ENCODE results near the gene GTF3C2. TPM values are rescaled to one million over a fixed set of nuclear protein-coding genes. Genes with fewer than 3 reads are reported as not detected.

GTF3C2 gene
- total RNA-seq, 1 experiment from 2014 or later = 79.0 TPM

- peaks cover 30% of the 10 kb centered on the region for H3K79me2 ChIP-seq (ENCODE audit: low read length)
- H2AFZ ChIP-seq (ENCODE audit: low read length) = no peak overlapping the region
- H3K4me3 ChIP-seq (ENCODE audit: low read length) = no peak overlapping the region
- H3K27ac ChIP-seq (ENCODE audit: low read length) = no peak overlapping the region
- peaks cover 32% of the 10 kb centered on the region for H3K4me1 ChIP-seq (ENCODE audit: low read length)
- H3K9ac ChIP-seq (ENCODE audit: low read length) = no peak overlapping the region
- H3K27me3 ChIP-seq (ENCODE audit: low read length) = no peaks in the 10 kb centered on the region
- no peak for DNase-seq
- H3K36me3 ChIP-seq (ENCODE audit: insufficient read depth, low read length) = peaks cover 26% of the 10 kb centered on the region
- H3K4me2 ChIP-seq (ENCODE audit: low read depth, low read length, poor library complexity, severe bottlenecking) = no peak overlapping the region
- H3K9me3 ChIP-seq (ENCODE audit: low read length) = no peaks in the 10 kb centered on the region
- H4K20me1 ChIP-seq (ENCODE audit: insufficient read depth, low read depth, low read length) = no peaks in the 10 kb centered on the region
- H3K9me2 ChIP-seq (replicated peaks; ENCODE audit: insufficient read depth, low read length) = no peaks in the 10 kb centered on the region
These were observed 19.0 kb upstream of the GTF3C2 start for GRCh38 chr2:27375513-27376099.

GRCh38 chr2:27373567-27373966 is 17.0 kb upstream of the GTF3C2 start:
- Histone ChIP-seq H3K4me3 (ENCODE audit: low read length) (no peak overlapping the region), H3K79me2 (ENCODE audit: low read length) (peaks cover 46% of the 10 kb centered on the region), H4K20me1 (ENCODE audit: insufficient read depth, low read depth, low read length) (no peaks in the 10 kb centered on the region), H3K27ac (ENCODE audit: low read length) (no peak overlapping the region), H3K9me3 (ENCODE audit: low read length) (no peaks in the 10 kb centered on the region), H3K9ac (ENCODE audit: low read length) (no peak overlapping the region), H3K4me1 (ENCODE audit: low read length) (peaks cover 27% of the 10 kb centered on the region), H3K36me3 (ENCODE audit: insufficient read depth, low read length) (peaks cover 28% of the 10 kb centered on the region), H2AFZ (ENCODE audit: low read length) (no peak overlapping the region), H3K27me3 (ENCODE audit: low read length) (no peaks in the 10 kb centered on the region), H3K4me2 (ENCODE audit: low read depth, low read length, poor library complexity, severe bottlenecking) (no peak overlapping the region), H3K9me2 (replicated peaks; ENCODE audit: insufficient read depth, low read length) (no peaks in the 10 kb centered on the region)
- no peak for DNase-seq

DNA sequence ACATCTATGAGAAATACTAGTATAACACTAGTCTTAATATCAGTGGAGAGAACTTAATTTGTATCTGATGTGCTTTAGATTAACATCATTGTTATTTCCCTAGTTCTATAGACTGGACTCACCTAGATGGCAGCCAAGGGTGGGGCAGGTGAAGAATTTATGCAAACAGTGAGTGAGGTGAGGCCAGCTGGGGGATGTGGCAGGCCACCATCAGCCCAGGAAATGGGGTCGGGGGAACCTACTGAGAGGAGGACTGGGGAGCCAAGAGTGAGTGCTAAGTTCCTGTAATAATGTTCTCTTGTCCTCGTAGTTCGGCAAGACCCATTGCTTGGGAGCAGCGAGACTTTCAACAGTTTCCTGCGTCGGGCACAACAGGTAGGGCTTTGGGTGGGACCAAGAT is 16.4 kb upstream of the GTF3C2 start:
- peaks cover 31% of the 10 kb centered on the region for H3K36me3 ChIP-seq (ENCODE audit: insufficient read depth, low read length)
- no peak overlapping the region for H3K4me2 ChIP-seq (ENCODE audit: low read depth, low read length, poor library complexity, severe bottlenecking)
- H4K20me1 ChIP-seq (ENCODE audit: insufficient read depth, low read depth, low read length) = no peaks in the 10 kb centered on the region
- H2AFZ ChIP-seq (ENCODE audit: low read length) = no peak overlapping the region
- H3K27me3 ChIP-seq (ENCODE audit: low read length) = no peaks in the 10 kb centered on the region
- no peak overlapping the region for H3K9ac ChIP-seq (ENCODE audit: low read length)
- no peak overlapping the region for H3K27ac ChIP-seq (ENCODE audit: low read length)
- H3K9me2 ChIP-seq (replicated peaks; ENCODE audit: insufficient read depth, low read length) = no peaks in the 10 kb centered on the region
- peaks cover 32% of the 10 kb centered on the region for H3K4me1 ChIP-seq (ENCODE audit: low read length)
- no peak for DNase-seq
- H3K9me3 ChIP-seq (ENCODE audit: low read length) = no peaks in the 10 kb centered on the region
- H3K4me3 ChIP-seq (ENCODE audit: low read length) = no peak overlapping the region
- peaks cover 48% of the 10 kb centered on the region for H3K79me2 ChIP-seq (ENCODE audit: low read length)

- peak; percentile 92 for DNase-seq
- peaks cover 41% of the 10 kb centered on the region for H3K36me3 ChIP-seq (ENCODE audit: insufficient read depth, low read length)
- no peaks in the 10 kb centered on the region for H4K20me1 ChIP-seq (ENCODE audit: insufficient read depth, low read depth, low read length)
- no peaks in the 10 kb centered on the region for H3K9me3 ChIP-seq (ENCODE audit: low read length)
- H3K9me2 ChIP-seq (replicated peaks; ENCODE audit: insufficient read depth, low read length) = no peaks in the 10 kb centered on the region
- H3K4me1 ChIP-seq (ENCODE audit: low read length) = peaks cover 32% of the 10 kb centered on the region
- peak overlapping the region; percentile 100 for H3K4me2 ChIP-seq (ENCODE audit: low read depth, low read length, poor library complexity, severe bottlenecking)
- H2AFZ ChIP-seq (ENCODE audit: low read length) = no peak overlapping the region
- H3K27ac ChIP-seq (ENCODE audit: low read length) = peak overlapping the region; percentile 87
- peak overlapping the region; percentile 97 for H3K9ac ChIP-seq (ENCODE audit: low read length)
- H3K4me3 ChIP-seq (ENCODE audit: low read length) = peak overlapping the region; percentile 95
- H3K27me3 ChIP-seq (ENCODE audit: low read length) = no peaks in the 10 kb centered on the region
- peaks cover 48% of the 10 kb centered on the region for H3K79me2 ChIP-seq (ENCODE audit: low read length)
These were observed 14.5 kb upstream of the GTF3C2 start for GRCh38 chr2:27370816-27371620.

DNA sequence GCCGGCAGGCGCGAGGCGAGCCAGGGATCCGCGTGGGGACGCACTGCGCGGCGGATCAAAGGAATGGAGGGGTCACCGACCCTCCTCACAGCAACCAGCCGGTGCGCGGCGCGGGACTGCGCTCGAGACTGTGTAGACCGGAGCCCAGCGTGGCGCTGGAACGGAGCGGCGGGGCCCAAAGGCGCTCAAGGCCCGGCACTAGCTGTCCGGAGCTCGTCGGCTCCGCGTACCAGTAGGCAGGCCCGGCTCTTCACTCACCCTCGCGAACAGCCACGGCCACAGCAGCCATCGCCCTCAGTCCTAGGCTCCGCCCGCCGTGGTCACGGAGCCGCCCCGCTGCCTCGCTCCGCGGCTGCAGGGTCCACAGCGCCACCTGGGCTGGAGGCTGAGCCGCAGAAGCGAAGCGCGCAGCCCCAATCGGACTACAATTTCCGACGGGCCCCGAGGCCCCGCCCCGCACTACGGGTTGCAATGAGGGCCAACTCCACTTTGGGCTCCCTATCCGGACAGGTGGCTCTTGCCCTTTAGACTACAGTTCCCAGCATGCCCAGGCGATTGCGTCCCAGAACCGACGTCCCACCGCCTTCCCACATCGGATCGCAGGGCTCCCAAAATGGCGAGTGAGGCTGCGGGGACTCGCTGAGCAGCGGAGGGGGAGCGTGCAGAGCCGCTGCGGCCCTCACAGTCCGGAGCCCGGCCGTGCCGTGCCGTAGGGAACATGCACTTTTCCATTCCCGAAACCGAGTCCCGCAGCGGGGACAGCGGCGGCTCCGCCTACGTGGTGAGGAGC is 13.7 kb upstream of the GTF3C2 start, which contains the start of the genes EIF2B4 and SNX17:
EIF2B4 (minus strand) TSS at position 313 of the 790 bp plus-strand sequence; CDS start at position 289, 24 bp downstream.
SNX17 (plus strand) TSS at position 591 of the 790 bp plus-strand sequence; CDS start at position 719, 128 bp downstream.
- H3K4me3 ChIP-seq (ENCODE audit: low read length) = peak within 1 kb of the TSS; percentile 95
- no peaks in the 10 kb centered on the region for H3K27me3 ChIP-seq (ENCODE audit: low read length)
- H3K27ac ChIP-seq (ENCODE audit: low read length) = peak within 1 kb of the TSS; percentile 87
- peaks cover 48% of the 10 kb centered on the region for H3K79me2 ChIP-seq (ENCODE audit: low read length)
- no peaks in the 10 kb centered on the region for H3K9me3 ChIP-seq (ENCODE audit: low read length)
- peak within 1 kb of the TSS; percentile 97 for H3K9ac ChIP-seq (ENCODE audit: low read length)
- peak within 1 kb of the TSS; percentile 79; the same call in 1 of the 2 replicates for H2AFZ ChIP-seq (ENCODE audit: low read length)
- H3K36me3 ChIP-seq (ENCODE audit: insufficient read depth, low read length) = peaks cover 38% of the 10 kb centered on the region
- H3K4me1 ChIP-seq (ENCODE audit: low read length) = peaks cover 32% of the 10 kb centered on the region
- H4K20me1 ChIP-seq (ENCODE audit: insufficient read depth, low read depth, low read length) = no peaks in the 10 kb centered on the region
- H3K9me2 ChIP-seq (replicated peaks; ENCODE audit: insufficient read depth, low read length) = no peaks in the 10 kb centered on the region
- peak; percentile 100 for DNase-seq
- peak within 1 kb of the TSS; percentile 100 for H3K4me2 ChIP-seq (ENCODE audit: low read depth, low read length, poor library complexity, severe bottlenecking)

- peak overlapping the region; percentile 99 for H3K4me2 ChIP-seq (ENCODE audit: low read depth, low read length, poor library complexity, severe bottlenecking)
- H3K27me3 ChIP-seq (ENCODE audit: low read length) = no peaks in the 10 kb centered on the region
- H3K9me3 ChIP-seq (ENCODE audit: low read length) = no peaks in the 10 kb centered on the region
- H3K79me2 ChIP-seq (ENCODE audit: low read length) = peaks cover 48% of the 10 kb centered on the region
- H3K36me3 ChIP-seq (ENCODE audit: insufficient read depth, low read length) = peaks cover 40% of the 10 kb centered on the region
- no peak for DNase-seq
- no peaks in the 10 kb centered on the region for H4K20me1 ChIP-seq (ENCODE audit: insufficient read depth, low read depth, low read length)
- H3K9me2 ChIP-seq (replicated peaks; ENCODE audit: insufficient read depth, low read length) = no peaks in the 10 kb centered on the region
- peak overlapping the region; percentile 59 for H3K27ac ChIP-seq (ENCODE audit: low read length)
- H3K4me1 ChIP-seq (ENCODE audit: low read length) = peaks cover 32% of the 10 kb centered on the region
- H3K9ac ChIP-seq (ENCODE audit: low read length) = peak overlapping the region; percentile 92
- peak overlapping the region; percentile 79; the same call in 1 of the 2 replicates for H2AFZ ChIP-seq (ENCODE audit: low read length)
- peak overlapping the region; percentile 95 for H3K4me3 ChIP-seq (ENCODE audit: low read length)
These were observed 13.0 kb upstream of the GTF3C2 start for GRCh38 chr2:27369471-27370025.

DNA sequence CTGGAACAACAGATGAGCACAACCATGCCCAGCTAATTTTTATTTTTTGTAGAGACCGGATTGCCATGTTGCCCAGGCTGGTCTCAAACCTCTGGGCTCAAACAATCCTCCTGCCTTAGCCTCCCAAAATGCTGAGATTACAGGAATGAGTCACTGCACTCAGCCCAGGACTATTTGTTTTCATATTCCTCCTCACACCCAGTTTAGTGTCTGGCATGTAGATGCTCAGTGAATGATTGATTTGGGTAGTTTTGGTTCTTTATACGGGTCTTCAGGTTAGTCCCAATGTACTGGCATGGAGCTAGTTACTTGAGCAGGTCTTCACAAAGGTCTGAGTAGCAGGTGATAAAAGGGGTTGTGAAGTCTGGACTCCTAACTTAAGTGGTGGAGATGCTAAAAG is 7.4 kb upstream of the GTF3C2 start:
- Histone ChIP-seq H3K4me1 (ENCODE audit: low read length) (peaks cover 9% of the 10 kb centered on the region), H2AFZ (ENCODE audit: low read length) (no peak overlapping the region), H3K79me2 (ENCODE audit: low read length) (peaks cover 6% of the 10 kb centered on the region), H3K27me3 (ENCODE audit: low read length) (no peaks in the 10 kb centered on the region), H3K9ac (ENCODE audit: low read length) (no peak overlapping the region), H3K9me3 (ENCODE audit: low read length) (no peaks in the 10 kb centered on the region), H3K36me3 (ENCODE audit: insufficient read depth, low read length) (peaks cover 36% of the 10 kb centered on the region), H3K4me3 (ENCODE audit: low read length) (no peak overlapping the region), H3K4me2 (ENCODE audit: low read depth, low read length, poor library complexity, severe bottlenecking) (no peak overlapping the region), H3K27ac (ENCODE audit: low read length) (no peak overlapping the region), H4K20me1 (ENCODE audit: insufficient read depth, low read depth, low read length) (no peaks in the 10 kb centered on the region), H3K9me2 (replicated peaks; ENCODE audit: insufficient read depth, low read length) (no peaks in the 10 kb centered on the region)
- DNase-seq = no peak

Data from Karpas-422 (cell line).